HepG2 (cell line): Measurements from ENCODE around the gene TUBGCP6. TPM values are rescaled to one million over a fixed set of nuclear protein-coding genes. Genes with fewer than 3 reads are reported as not detected.

Experiments
- ATAC-seq: fragments of 200-7000 bp; cut with Tn5 transposase; 3 replicates; pipeline ENCODE4 v1.9.1; 2020; ENCODE audit warnings: mild to moderate bottlenecking, moderate library complexity
- BruUV-seq: library from RNA; stranded (reverse); fragments of 400-500 nt; replicated peaks from 2 replicates; lab custom pipeline; 2021; lab: Mats Ljungman, UMichigan
- CTCF ChIA-PET: fragments of 300-600 bp; formaldehyde crosslinking; extraction: SDS; loops from one replicate; lab custom pipeline; 2021; ENCODE audit warnings: low total read pairs, inconsistent platforms, low intra/inter-chr PET ratio; lab: Yijun Ruan, JAX
- POLR2A ChIA-PET: fragments of 350-600 bp; sonication (Branson Sonifier 250); formaldehyde crosslinking; loops from one replicate; lab custom pipeline; 2020; ENCODE audit warnings: antibody characterized with exemption, inconsistent platforms; lab: Yijun Ruan, JAX
- DNase-seq: peaks from one replicate; pipeline ENCODE4 v3.0.0-alpha.2; 2015; ENCODE audit warnings: low spot score
- FAIRE-seq: peaks from 3 replicates; lab custom pipeline; 2011; peaks lifted over from hg19 to GRCh38; lab: Jason Lieb, UNC
- H2AFZ ChIP-seq: one replicate; pipeline ENCODE4 v1.6.1; 2011; ENCODE audit warnings: low read length, inconsistent platforms
- H3K27ac ChIP-seq: fragments of 300-600 bp; 3 replicates; pipeline ENCODE4 v1.8.0; 2011; ENCODE audit warnings: mixed run types, mild to moderate bottlenecking, mixed read lengths, low read length, inconsistent platforms; ENCODE audit not compliant: insufficient read depth; ENCODE audit errors: extremely low read length
- H3K27me3 ChIP-seq, 2 experiments: fragments of 200-600 bp in 1 of 2; 2 replicates in 1 of 2; 3 replicates in 1 of 2; pipeline versions ENCODE4 v1.6.0 to v1.8.0; 2011; ENCODE audit warnings: low read length in 2 of 2, mild to moderate bottlenecking in 2 of 2, moderate library complexity in 2 of 2, inconsistent platforms in 1 of 2; ENCODE audit not compliant: insufficient read depth in 2 of 2, control insufficient read depth in 1 of 2
- H3K36me3 ChIP-seq, 2 experiments: fragments of 200-600 bp in 1 of 2; replicated peaks in 1 of 2; 2 replicates in 1 of 2; 3 replicates in 1 of 2; pipeline versions ENCODE4 v1.5.1 to v1.8.0; 2011; ENCODE audit warnings: low read length in 2 of 2, inconsistent platforms in 1 of 2; ENCODE audit not compliant: insufficient read depth in 2 of 2, control insufficient read depth in 1 of 2
- H3K4me1 ChIP-seq: 2 replicates; pipeline ENCODE4 v1.5.1; 2012; ENCODE audit warnings: low read length, inconsistent platforms; ENCODE audit not compliant: insufficient read depth
- H3K4me2 ChIP-seq: 2 replicates; pipeline ENCODE4 v1.6.0; 2011; ENCODE audit warnings: low read depth, low read length, inconsistent platforms
- H3K4me3 ChIP-seq, 3 experiments: fragments of 200-600 bp in 1 of 3; sonication (generic), shearing (Covaris generic) in 1 of 3; replicated peaks in 1 of 3; 2 replicates each; pipeline ENCODE4 v1.5.1; 2011 to 2016; ENCODE audit warnings: low read length in 3 of 3, inconsistent platforms in 2 of 3, low read depth in 2 of 3, mild to moderate bottlenecking in 2 of 3, control low read depth in 1 of 3, mixed read lengths in 1 of 3; ENCODE audit not compliant: insufficient read depth in 1 of 3
- H3K79me2 ChIP-seq: one replicate; pipeline ENCODE4 v1.6.1; 2011; ENCODE audit warnings: low read length, inconsistent platforms; ENCODE audit not compliant: insufficient read depth
- H3K9ac ChIP-seq: 2 replicates; pipeline ENCODE4 v1.6.0; 2011; ENCODE audit warnings: mild to moderate bottlenecking, low read depth, low read length, inconsistent platforms; ENCODE audit not compliant: insufficient read depth
- H3K9me3 ChIP-seq: 2 replicates; pipeline ENCODE4 v1.5.1; 2012; ENCODE audit warnings: mild to moderate bottlenecking, low read length
- H4K20me1 ChIP-seq: 2 replicates; pipeline ENCODE4 v1.6.0; 2011; ENCODE audit warnings: inconsistent platforms, mild to moderate bottlenecking, low read length, moderate library complexity; ENCODE audit not compliant: insufficient read depth
- AHR ChIP-seq: IDR thresholded peaks from 2 replicates; pipeline ENCODE4 v1.6.1; 2018; ENCODE audit warnings: missing genetic modification reagents, missing compliant biosample characterization
- FOXA1 ChIP-seq, 2 experiments: fragments of 450-650 bp in 1 of 2; sonication (generic) in 1 of 2; formaldehyde crosslinking in 1 of 2; IDR thresholded peaks; 2 replicates each; pipeline versions ENCODE4 v1.4.0 to v1.6.1; 2016 to 2020; ENCODE audit warnings: missing genetic modification reagents in 1 of 2
- POLR2A ChIP-seq, 2 experiments: IDR thresholded peaks; 2 replicates each; pipeline ENCODE4 v1.6.1; 2011; ENCODE audit warnings: low read depth in 2 of 2, low read length in 2 of 2, mild to moderate bottlenecking in 1 of 2, moderate library complexity in 1 of 2; ENCODE audit not compliant: insufficient read depth in 1 of 2
- ZNF275 ChIP-seq: sonication (generic); formaldehyde crosslinking; IDR thresholded peaks from 2 replicates; pipeline ENCODE4 v1.8.0; 2022; ENCODE audit warnings: missing genetic modification reagents, mild to moderate bottlenecking, inconsistent platforms, borderline replicate concordance
- WGBS: methylation state at CpG from one replicate; pipeline ENCODE4 v1.1.6; 2017; ENCODE audit warnings: low lambda C conversion rate; 5-methylcytosine and 5-hydroxymethylcytosine counted together
- in situ Hi-C: cut with HindIII; loops from 2 replicates; pipeline ENCODE4 v1.10.0; 2017; ENCODE audit warnings: low pct_unique_long_range_greater_than_20kb; ENCODE audit not compliant: extremely low pct_ligation_motif_present
- intact Hi-C: fragments of 100-400 bp; cut with micrococcal nuclease; formaldehyde crosslinking; loops from one replicate; pipeline ENCODE4 v1.10.0; 2022; ENCODE audit not compliant: unreplicated experiment
- polyA plus RNA-seq, 8 experiments: library from polyadenylated mRNA; depleted of rRNA in 3 of 8; stranded (reverse) in 7 of 8; unstranded in 1 of 8; fragments of >200 nt; fragmentation: Illumina TruSeq in 4 of 8; extraction: Trizol in 4 of 8; gene quantifications; 2 replicates each; pipeline versions ENCODE4 v1.2.1 to v1.2.3, GENCODE V29; 2011 to 2016; ENCODE audit warnings: low read depth in 4 of 8, missing spikeins in 1 of 8, mixed read lengths in 1 of 8; ENCODE audit not compliant: insufficient read depth in 1 of 8
- total RNA-seq, 5 experiments: library from RNA; depleted of rRNA; stranded (reverse); fragments of >200 nt; fragmentation: Illumina TruSeq; extraction: Trizol; gene quantifications; 2 replicates each; pipeline ENCODE4 v1.2.3, GENCODE V29; 2016; ENCODE audit warnings: low read depth in 1 of 5

The TUBGCP6 gene
- total and polyA plus RNA-seq, 2 of the 13 experiments (the other 11 are each of a cell fraction or from before 2014, with no cell fraction given): 14.6 to 15.7 TPM

- no peak for TF ChIP-seq ZNF275
Measured at GRCh38 chr22:50247748-50248147, 2.9 kb upstream of the TUBGCP6 start (continued).

DNA sequence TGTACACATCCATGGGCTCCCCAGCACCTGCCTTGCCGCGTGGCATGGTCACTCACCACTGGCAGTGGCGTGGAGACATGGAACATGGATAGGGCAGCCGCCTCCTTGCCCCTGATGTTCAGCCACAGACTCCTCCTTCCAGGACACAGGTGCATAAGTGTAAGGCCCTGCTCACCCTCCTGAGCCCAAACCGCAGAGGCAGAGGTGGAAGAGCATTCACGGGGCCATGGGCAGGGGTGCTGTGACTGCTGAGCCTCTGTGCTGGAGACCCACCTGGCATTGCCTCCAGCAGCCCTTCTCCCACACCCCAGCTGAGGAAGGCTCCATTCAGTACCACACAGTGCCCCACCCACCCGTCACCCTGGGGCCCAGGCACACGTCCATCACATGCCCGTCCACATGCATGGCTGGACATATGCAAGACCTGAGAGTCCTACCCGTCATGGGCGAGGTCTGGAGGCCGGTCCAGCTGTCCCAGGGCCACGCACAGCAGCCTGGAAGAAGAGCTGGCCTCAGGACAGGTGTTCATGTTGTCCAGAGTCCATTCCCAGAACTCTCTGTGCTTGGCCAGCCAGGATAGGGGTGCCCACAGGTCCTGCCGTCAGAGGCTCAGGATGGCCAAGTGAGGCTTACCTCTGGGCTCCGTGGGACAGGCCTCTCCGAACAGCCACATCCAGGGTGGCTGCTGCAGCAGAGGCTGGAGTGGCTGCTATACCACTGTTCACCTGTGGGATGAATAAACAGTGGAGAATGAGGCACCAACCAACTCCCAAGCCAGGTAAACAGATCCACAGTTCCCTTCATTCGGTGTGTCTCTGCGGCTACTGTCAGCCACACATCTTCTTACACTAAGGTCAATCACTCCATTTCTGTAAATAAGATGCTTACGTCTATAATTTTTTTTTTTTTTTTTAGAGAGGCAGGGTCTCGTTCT lies 1.7 kb upstream of the TUBGCP6 start:
- no peak for TF ChIP-seq FOXA1 (IDR thresholded peaks at IDR 0.05)
- TF ChIP-seq FOXA1 (CRISPR knock-in tag; IDR thresholded peaks at IDR 0.05): peak; percentile 78
- peak in 1 of 2 experiments; percentile 2; a peak in 1 of 4 replicates for TF ChIP-seq POLR2A (IDR thresholded peaks at IDR 0.05; ENCODE audit: insufficient read depth in 1 of 2, low read depth in 2 of 2, low read length in 2 of 2)
- no peak for TF ChIP-seq AHR
- H3K9me3 ChIP-seq: no peaks in the 10 kb centered on the region
- H3K4me1 ChIP-seq: peaks cover 42% of the 10 kb centered on the region
- H3K27ac ChIP-seq: no peak overlapping the region
- FAIRE-seq (no peak), ATAC-seq (peak; percentile 17), DNase-seq (peak; percentile 39)
- no TSS peak for BruUV-seq
- H3K4me2 ChIP-seq: peak overlapping the region; percentile 89
- H2AFZ ChIP-seq: no peak overlapping the region
- intact Hi-C loops: no loop called here
- peaks cover 2 to 9% of the 10 kb centered on the region in 2 experiments; a peak in 2 of 5 replicates for H3K36me3 ChIP-seq
- POLR2A ChIA-PET: interaction anchor here (1.2 kb wide), 1 partner anchor 47 kb away, joined by 3 read pairs; no protein-coding TSS in a partner anchor
- H3K79me2 ChIP-seq: peaks cover 36% of the 10 kb centered on the region
- CTCF ChIA-PET: no interaction called here
- in situ Hi-C loops: no loop called here
- H3K9ac ChIP-seq: peak overlapping the region; percentile 85
- peak overlapping the region in 2 of 3 experiments; percentile 89 to 98; a peak in 2 of 6 replicates for H3K4me3 ChIP-seq
- no peaks in the 10 kb centered on the region; a peak in 1 of 5 replicates for H3K27me3 ChIP-seq
- peaks cover 12% of the 10 kb centered on the region for H4K20me1 ChIP-seq
- 90% methylated on average over 12 of the region's 20 CpGs for WGBS
